G401 (cell line): ENCODE data around the gene ASXL1. TPM values are rescaled to one million over a fixed set of nuclear protein-coding genes. Genes with fewer than 3 reads are reported as not detected.
"Not testable (repeated sequence)": the region's sequence is repeated elsewhere in the genome, so short reads cannot be mapped to it uniquely, and the experiment has no call there.

ENCODE experiments used
- DNase-seq: peaks from one replicate; pipeline ENCODE4 v3.0.0-alpha.2; 2015; ENCODE audit warnings: low spot score
- in situ Hi-C: cut with HindIII; loops from 2 replicates; pipeline ENCODE4 v1.10.0; 2016; ENCODE audit warnings: low sequenced_read_pairs, mixed read lengths
- total RNA-seq: library from RNA; depleted of rRNA; stranded (reverse); fragments of >200 nt; shearing (Covaris generic); gene quantifications from 2 replicates; pipeline ENCODE4 v1.2.3, GENCODE V29; 2014

The ASXL1 gene
- total RNA-seq, 1 experiment from 2014 or later = 31.0 TPM

DNA sequence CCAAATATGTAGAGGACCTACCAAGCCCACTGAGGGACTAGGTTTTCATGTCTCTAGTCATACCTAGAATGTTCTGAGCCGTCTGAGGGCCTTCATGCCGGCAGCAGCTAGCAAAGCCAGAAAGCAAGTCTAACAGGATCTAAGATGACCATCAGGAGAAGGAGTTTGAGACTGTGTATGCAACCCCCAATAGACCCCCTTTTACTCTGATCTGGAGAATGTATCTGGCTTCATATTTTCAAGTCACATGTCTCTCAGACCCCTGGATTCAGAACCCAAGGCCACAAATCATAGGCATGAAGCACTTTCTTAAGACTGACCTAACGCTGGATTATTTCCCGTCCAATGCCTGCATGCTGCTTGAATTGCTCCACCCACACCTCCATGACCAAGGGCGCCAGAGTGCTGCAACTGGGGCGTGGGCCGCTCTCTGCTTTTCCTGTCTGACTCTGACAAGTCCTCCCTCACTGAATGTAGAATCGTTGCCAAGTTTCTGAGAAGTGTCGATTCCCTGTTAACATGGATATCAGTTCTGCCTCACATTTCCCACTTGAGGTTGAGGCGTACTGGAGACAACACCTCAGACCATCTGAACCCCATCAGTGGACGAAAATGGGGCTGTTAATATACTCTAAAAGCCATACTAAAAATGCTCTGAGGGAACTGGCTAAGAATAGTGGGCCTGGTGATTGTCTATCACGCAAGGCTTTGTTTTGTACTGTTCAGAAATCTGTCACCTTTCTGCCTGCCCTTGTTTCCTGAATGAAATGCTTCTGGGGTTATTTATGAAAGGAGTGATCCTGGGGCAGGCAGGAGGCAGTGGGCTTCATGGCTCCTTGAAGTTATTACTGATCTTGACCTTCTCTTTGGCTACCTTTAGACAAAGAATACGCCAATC, 23.9 kb upstream of the ASXL1 start:
- in situ Hi-C loops = no loop called here
- DNase-seq = no peak

GRCh38 chr20:32336918-32337347, 21.2 kb upstream of the ASXL1 start:
- DNase-seq = peak; percentile 45
- in situ Hi-C loops = no loop called here

- no peak for DNase-seq
- in situ Hi-C loops = no loop called here
These were observed 20.0 kb upstream of the ASXL1 start for GRCh38 chr20:32337937-32338661.

DNA sequence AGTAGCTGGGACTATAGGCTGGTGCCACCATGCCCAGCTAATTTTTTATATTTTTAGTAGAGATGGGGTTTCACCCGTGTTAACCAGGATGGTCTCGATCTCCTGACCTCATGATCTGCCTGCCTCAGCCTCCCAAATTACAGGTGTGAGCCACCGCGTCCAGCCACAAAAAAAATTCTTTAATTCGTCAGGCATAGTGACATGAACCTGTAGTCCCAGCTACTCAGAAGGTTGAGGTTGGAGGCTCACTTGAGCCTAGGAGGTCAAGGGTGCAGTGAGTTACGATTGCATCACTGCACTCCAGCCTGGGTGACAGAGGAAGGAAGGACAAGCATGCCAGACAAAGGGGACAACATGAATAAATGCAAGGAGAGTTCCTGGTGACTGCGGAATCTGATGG, 19.5 kb upstream of the ASXL1 start:
- in situ Hi-C loops = no loop called here
- no peak for DNase-seq

DNA sequence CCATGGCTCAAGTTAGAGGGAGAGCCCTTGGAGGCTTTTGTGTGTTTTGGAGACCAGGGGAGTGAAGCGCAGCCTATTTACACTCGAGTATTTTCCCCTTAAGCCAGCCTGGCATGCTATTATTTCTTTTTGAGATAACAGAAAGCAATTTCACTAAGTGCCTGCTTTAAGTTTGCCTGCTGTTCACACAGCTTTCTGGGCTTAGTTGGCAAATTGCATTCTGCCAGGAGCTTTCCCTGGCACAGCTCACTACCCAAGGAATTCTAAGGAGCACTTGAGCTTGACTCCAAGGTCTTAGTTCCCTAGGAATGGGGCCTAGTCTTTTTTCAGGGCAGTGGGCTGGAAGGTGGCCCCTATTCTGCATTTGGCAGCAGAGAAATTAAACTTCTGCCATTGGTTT, 19.0 kb upstream of the ASXL1 start:
- DNase-seq = no peak
- in situ Hi-C loops = no loop called here

- DNase-seq, in situ Hi-C loops: not testable (repeated sequence)
These were observed 17.1 kb upstream of the ASXL1 start for GRCh38 chr20:32341053-32341452.

- no peak for DNase-seq
- in situ Hi-C loops = no loop called here
These were observed 14.7 kb upstream of the ASXL1 start for GRCh38 chr20:32343439-32343838.

- no peak for DNase-seq
- in situ Hi-C loops = no loop called here
These were observed 13.2 kb upstream of the ASXL1 start for GRCh38 chr20:32344835-32345506.

- no peak for DNase-seq
- in situ Hi-C loops = no loop called here
These were observed 9.9 kb upstream of the ASXL1 start for GRCh38 chr20:32348207-32348606.

DNA sequence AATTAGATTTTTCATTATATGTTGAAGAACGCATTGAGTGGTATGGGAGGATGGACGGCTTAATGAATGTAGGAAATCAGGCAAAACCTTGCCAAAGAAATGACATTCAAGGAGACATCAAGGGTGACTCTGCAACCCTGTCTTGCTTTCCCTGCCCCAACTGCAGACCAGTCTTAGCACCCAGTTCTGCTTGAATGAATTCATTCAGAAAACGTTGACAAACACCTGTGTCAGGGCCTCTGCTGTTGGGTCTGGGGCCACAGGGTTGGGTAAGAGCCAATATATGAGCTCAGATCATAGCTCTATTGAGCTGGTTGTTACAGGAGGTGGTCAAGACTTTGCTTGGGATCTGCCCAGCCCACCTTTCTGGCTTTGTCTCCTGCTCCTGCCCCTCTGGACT, 7.7 kb upstream of the ASXL1 start:
- in situ Hi-C loops = no loop called here
- DNase-seq = no peak

DNA sequence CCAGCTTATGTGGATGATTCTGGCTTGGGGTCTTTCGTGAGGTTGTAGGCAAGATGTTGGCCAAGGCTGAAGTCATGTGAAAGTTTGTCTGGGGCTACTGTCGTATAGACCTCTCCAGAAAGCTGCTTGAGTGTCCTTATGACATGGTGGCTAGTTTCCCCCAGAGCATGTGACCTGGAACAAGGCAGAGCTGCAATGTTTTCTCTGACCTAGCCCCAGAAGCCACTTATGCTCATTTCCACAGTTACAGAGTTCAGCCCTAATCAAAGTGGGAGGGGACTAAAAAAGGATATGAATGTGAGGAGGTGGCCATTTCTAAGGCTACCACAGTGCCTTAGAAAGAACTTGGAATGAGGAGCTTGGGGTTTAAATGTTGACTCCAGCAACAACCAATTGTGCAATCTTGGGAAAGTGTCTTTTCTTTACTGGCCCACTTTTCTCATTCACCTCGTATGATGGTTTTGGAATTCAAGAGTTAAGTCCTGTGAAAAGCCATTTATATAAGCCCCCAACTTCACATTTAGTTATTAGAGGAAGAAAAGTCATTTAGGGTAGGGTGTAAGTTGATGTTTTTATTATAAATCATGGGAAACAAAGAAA, 5.9 kb upstream of the ASXL1 start:
- in situ Hi-C loops = no loop called here
- no peak for DNase-seq

DNA sequence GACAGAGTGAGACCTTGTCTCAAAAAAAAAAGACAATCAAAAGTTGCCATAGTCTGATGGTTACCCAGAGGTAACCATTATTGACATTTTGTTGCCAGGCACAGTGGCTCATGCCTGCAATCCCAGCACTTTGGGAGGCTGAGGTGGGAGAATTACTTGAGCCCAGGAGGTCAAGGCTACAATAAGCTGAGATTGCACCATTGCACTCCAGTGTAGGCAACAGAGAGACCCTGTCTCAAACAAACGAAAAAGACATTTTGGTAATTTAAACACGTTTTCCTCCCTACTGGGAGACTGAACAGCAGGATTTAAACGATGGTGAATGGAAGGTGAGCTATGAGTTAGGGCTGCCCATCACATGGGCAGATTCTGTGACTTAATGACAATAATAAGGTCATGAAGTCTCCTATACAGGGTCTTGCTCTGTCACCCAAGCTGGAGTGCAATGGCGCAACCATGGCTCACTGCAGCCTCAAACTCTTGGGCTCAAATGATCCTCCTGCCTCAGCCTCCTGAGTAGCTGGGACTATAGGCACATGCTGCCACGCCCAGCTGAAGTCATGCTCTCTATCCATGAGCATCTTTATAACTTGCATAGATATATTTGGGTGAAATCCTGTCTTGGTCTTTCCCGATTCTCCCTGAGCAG, 4.2 kb upstream of the ASXL1 start:
- no peak for DNase-seq
- in situ Hi-C loops = no loop called here

DNA sequence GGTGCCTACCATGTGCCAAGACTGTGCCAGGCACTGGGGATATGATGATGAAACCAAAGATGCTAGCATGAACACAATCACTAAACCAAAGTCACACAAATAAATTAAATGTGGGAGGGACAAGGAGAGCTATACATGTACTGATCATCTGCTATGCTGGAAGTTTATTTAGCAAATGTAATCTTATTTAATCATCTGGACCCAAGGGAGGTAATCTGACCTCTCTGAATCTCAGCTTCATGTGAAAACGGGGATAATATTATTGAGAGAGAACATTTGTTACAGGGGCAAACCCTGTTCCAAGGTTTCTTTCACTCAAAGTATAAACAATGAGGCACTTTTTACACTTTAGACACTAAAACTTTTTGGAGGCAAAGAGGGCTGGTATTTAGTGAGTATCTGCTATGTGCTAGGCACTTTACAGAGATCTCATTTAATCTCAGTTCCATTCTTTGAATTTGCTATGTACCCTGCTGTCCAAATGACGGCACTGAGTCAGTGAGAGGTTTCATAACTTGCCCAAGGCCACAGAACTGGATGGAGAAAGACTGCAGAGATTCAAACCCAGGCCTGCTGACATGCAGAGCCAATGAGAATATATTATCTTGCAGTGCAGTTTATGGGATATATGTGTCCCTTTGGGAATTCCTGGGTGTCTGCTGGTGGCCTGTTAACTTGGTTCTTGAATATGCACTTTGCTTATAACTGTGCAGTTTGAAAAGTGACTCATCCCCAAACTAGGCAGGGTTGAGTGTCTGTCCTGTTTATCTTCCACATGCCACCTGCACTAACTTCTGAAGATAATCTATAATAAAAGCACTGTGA, 3.3 kb upstream of the ASXL1 start:
- no peak for DNase-seq
- in situ Hi-C loops = no loop called here

DNA sequence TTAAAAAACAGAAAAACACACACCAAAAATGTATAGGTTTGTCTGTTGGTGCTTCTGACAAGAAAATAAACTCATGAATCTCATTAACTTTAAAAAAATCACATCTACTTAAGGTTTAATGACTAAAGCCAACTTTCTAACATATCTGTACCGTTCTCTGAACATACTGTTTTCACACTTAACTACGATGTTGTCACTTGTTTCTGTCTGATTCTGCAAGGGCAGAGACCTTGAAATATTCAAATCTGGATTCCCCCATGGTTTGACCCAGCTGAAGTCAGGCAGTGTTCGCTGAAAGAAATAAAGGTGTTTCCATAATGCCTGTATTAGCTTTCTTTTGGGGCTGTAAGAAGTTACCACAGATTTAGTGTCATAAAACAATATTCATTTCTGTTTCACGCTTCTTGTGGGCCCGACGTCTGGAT, 2.7 kb upstream of the ASXL1 start:
- in situ Hi-C loops = no loop called here
- DNase-seq = no peak

GRCh38 chr20:32355907-32356621, 2.1 kb upstream of the ASXL1 start:
- in situ Hi-C loops = not testable (repeated sequence)

DNA sequence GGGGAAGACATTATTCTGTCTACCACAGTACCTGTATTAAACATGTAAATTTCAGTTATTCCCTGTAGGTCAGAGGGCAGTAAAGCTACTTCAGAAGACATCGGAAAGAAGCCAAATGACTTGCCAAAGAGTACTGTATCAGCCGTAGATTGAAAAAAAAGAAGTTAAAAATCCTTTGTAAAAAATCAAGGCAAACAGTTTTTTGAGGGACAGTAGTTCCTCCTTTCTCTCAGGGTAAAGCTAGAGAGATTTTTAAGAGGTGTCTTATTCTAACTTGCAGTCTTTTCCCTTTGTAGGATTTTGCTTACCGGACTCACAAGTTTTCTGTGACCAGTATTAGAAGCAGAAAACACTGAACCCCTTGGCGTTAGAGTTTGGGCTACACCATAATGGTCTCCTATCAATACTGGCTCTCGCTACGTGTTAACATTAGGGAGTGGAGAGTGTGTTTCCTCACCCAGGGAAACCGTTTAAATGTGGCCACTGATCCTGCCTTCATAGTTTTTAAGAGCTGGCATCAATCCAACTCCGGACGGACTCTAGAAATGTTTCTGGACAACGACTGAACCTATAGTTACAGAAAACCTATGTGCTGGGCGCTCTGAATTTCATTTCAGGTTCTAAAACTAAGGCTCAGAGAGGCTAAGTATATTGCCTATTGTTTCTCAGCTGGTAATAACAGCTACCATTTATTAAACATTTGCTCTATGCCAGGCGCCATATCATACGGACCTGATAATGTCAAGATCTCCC, 1.3 kb upstream of the ASXL1 start:
- in situ Hi-C loops = no loop called here
- no peak for DNase-seq

More at GRCh38 chr20:32355907-32356621, 2.1 kb upstream of the ASXL1 start:
- not testable (repeated sequence) for DNase-seq

- in situ Hi-C loops = no loop called here
- DNase-seq = no peak
These were observed 709 bp upstream of the ASXL1 start for GRCh38 chr20:32357375-32357868.
